Spleen (tissue), 7 donors: ENCODE results near the gene DBNDD1.

ENCODE experiments used
- CTCF ChIP-seq, 11 experiments: fragments of 200-600 bp in 7 of 11; fragments of 450-650 bp in 4 of 11; sonication (generic) in 4 of 11; IDR thresholded peaks in 8 of 11; conservative IDR thresholded peaks in 3 of 11; 1 replicate in 7 of 11; 2 replicates in 4 of 11; pipeline versions ENCODE4 v1.4.0 to v1.8.0; 2016 to 2021; ENCODE audit warnings: antibody characterized with exemption in 11 of 11, inconsistent platforms in 4 of 11, mild to moderate bottlenecking in 1 of 11
- POLR2A ChIP-seq, 3 donors: fragments of 450-650 bp; IDR thresholded peaks; one replicate each; pipeline ENCODE4 v1.5.1; 2017; ENCODE audit warnings: antibody characterized with exemption in 3 of 3, mild to moderate bottlenecking in 1 of 3
- donor health status: DM: no; HTN: no; CAD: no; lungs with moderate emphysema.
- donor health status: DM: no; HTN: no; CAD: no.
- donor health status: DM: no; HTN: no; CAD: no.

- TF ChIP-seq POLR2A (IDR thresholded peaks at IDR 0.05) (no peak), CTCF (IDR thresholded peaks at IDR 0.05 in 8 of 11, conservative IDR thresholded peaks at IDR 0.05 in 3 of 11) (no peak)
Observed at GRCh38 chr16:89983536-89983935, 35.7 kb downstream of the DBNDD1 start.
